ENCODE data around the gene HLA-DOB. TPM values are rescaled to one million over a fixed set of nuclear protein-coding genes. Genes with fewer than 3 reads are reported as not detected.
A peak's percentile ranks its signal among the peaks of the same experiment; 100 is the strongest.

HLA-DOB gene
- total and polyA plus RNA-seq, 2 experiments from 2014 or later = not detected

- Histone ChIP-seq H3K27me3 (replicated peaks; ENCODE audit: insufficient read depth) (peaks cover 28% of the 10 kb centered on the region), H3K9me3 (ENCODE audit: low read depth) (no peaks in the 10 kb centered on the region), H3K36me3 (ENCODE audit: low read depth) (no peaks in the 10 kb centered on the region), H2AFZ (no peak overlapping the region), H3K27ac (no peak overlapping the region), H3K79me2 (ENCODE audit: insufficient read depth) (no peaks in the 10 kb centered on the region), H3F3A (ENCODE audit: insufficient read depth) (no peaks in the 10 kb centered on the region), H3K9ac (no peak overlapping the region), H3K4me1 (ENCODE audit: insufficient read depth) (no peaks in the 10 kb centered on the region), H3K9me2 (ENCODE audit: insufficient read depth) (no peaks in the 10 kb centered on the region), H4K20me1 (ENCODE audit: insufficient read depth) (no peaks in the 10 kb centered on the region), H3K4me3 (no peak overlapping the region), H3K4me2 (ENCODE audit: unreplicated experiment) (no peak overlapping the region)
- TF ChIP-seq EZH2 (IDR thresholded peaks at IDR 0.05; ENCODE audit: insufficient read depth, poor library complexity, severe bottlenecking) (no peak), EZH2phosphoT487 (IDR thresholded peaks at IDR 0.05; ENCODE audit: insufficient read depth, low read depth) (no peak)
- 39 to 43% methylated on average over 2 of the region's 2 CpGs for WGBS, 2 experiments (ENCODE audit: low coverage in 1 of 2, low lambda C conversion rate in 2 of 2, missing lambda C conversion rate in 2 of 2)
- in situ Hi-C loops (cut with MboI) = no loop called here
- no peak for DNase-seq
Measured at GRCh38 chr6:32803416-32803815, 13.4 kb downstream of the HLA-DOB start.

- H3K36me3 ChIP-seq (ENCODE audit: low read depth) = no peaks in the 10 kb centered on the region
- H3K9ac ChIP-seq = no peak overlapping the region
- H3K4me1 ChIP-seq (ENCODE audit: insufficient read depth) = no peaks in the 10 kb centered on the region
- no peak overlapping the region for H3K4me2 ChIP-seq (ENCODE audit: unreplicated experiment)
- no peaks in the 10 kb centered on the region for H3K9me3 ChIP-seq (ENCODE audit: low read depth)
- no peak overlapping the region for H2AFZ ChIP-seq
- WGBS, 2 experiments (ENCODE audit: low coverage in 1 of 2, low lambda C conversion rate in 2 of 2, missing lambda C conversion rate in 2 of 2) = 60 to 66% methylated on average over 3 of the region's 3 CpGs
- in situ Hi-C loops (cut with MboI) = no loop called here
- H4K20me1 ChIP-seq (ENCODE audit: insufficient read depth) = no peaks in the 10 kb centered on the region
- no peaks in the 10 kb centered on the region for H3F3A ChIP-seq (ENCODE audit: insufficient read depth)
- no peak for DNase-seq
- no peaks in the 10 kb centered on the region for H3K9me2 ChIP-seq (ENCODE audit: insufficient read depth)
- H3K79me2 ChIP-seq (ENCODE audit: insufficient read depth) = no peaks in the 10 kb centered on the region
- no peak overlapping the region for H3K4me3 ChIP-seq
- no peak overlapping the region for H3K27ac ChIP-seq
- TF ChIP-seq EZH2 (IDR thresholded peaks at IDR 0.05; ENCODE audit: insufficient read depth, poor library complexity, severe bottlenecking) (no peak), EZH2phosphoT487 (IDR thresholded peaks at IDR 0.05; ENCODE audit: insufficient read depth, low read depth) (no peak)
- H3K27me3 ChIP-seq (replicated peaks; ENCODE audit: insufficient read depth) = peaks cover 31% of the 10 kb centered on the region
Measured at GRCh38 chr6:32799740-32800139, 17.1 kb downstream of the HLA-DOB start.

DNA sequence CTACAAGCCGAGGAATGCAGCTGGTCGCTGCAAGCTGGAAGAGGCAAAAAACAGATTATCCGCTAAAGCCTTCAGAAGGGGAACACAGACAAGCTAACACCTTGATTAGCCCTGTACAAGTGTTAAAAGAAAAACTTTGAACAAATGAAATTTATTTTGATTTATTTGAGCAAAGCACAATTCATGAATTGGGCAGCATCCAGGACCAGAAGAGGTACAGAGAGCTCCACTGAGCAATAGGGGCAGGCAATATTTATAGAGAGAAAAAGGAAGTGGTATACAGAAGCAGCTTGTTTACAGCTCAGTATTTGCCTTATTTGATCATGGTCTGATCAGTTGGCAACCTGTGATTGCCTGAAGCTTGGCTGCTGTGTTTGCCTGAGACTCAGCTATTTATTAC is 17.6 kb downstream of the HLA-DOB start:
- Histone ChIP-seq H3K27ac (no peak overlapping the region), H3K4me3 (no peak overlapping the region), H3K4me1 (ENCODE audit: insufficient read depth) (no peaks in the 10 kb centered on the region), H3K27me3 (replicated peaks; ENCODE audit: insufficient read depth) (peaks cover 32% of the 10 kb centered on the region), H3K9ac (no peak overlapping the region), H3K9me2 (ENCODE audit: insufficient read depth) (no peaks in the 10 kb centered on the region), H3K9me3 (ENCODE audit: low read depth) (no peaks in the 10 kb centered on the region), H3K36me3 (ENCODE audit: low read depth) (no peaks in the 10 kb centered on the region), H3K79me2 (ENCODE audit: insufficient read depth) (no peaks in the 10 kb centered on the region), H3K4me2 (ENCODE audit: unreplicated experiment) (no peak overlapping the region), H3F3A (ENCODE audit: insufficient read depth) (no peaks in the 10 kb centered on the region), H2AFZ (no peak overlapping the region), H4K20me1 (ENCODE audit: insufficient read depth) (no peaks in the 10 kb centered on the region)
- WGBS, 2 experiments (ENCODE audit: low coverage in 1 of 2, low lambda C conversion rate in 2 of 2, missing lambda C conversion rate in 2 of 2) = 73 to 75% methylated on average over 3 of the region's 3 CpGs
- DNase-seq = no peak
- in situ Hi-C loops (cut with MboI) = no loop called here
- TF ChIP-seq EZH2 (IDR thresholded peaks at IDR 0.05; ENCODE audit: insufficient read depth, poor library complexity, severe bottlenecking) (no peak), EZH2phosphoT487 (IDR thresholded peaks at IDR 0.05; ENCODE audit: insufficient read depth, low read depth) (no peak)

DNA sequence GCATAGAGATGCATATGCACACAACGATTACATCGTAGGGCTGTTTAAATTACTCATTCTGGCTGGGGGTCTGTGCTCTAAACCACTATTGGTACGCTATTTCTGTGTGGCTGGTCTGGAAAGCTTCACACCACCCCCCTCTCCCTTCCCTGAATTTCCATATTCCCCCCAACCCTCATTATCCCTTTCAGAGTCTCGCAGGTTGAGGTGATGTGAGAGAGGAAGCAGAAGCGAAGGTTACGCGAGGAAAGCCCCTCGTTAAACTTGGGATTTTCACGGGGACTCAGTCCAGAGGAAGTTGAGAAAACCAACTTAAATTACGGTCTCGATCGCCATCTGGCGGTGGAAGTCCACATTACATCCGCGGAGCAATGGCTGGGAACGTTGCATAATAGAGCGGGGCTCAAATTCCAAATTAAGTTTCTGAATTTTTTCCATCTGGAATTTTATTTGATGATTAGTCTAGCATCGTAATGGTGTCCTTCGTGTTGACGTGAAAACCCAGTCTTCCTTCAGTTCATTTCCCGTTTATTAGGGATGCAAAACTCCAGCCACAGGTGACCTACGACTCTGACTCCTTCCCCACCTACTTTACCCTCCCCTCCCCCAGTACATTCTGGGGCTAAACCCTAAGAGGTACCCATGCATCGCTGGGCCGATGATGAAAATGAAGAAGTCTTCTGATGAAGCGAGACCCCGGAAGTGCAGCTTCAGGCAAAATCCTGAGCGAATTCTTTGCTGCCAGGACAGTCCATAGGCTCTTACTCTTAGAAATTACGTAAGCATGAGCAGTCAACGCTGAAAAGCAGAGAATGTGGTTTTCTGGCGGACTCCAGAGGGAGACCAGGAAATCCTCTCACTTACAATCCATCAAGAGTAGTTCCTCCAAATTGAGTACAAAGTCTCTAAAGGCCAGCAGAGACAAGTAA is 19.7 kb downstream of the HLA-DOB start:
- H3K4me3 ChIP-seq = peak overlapping the region; percentile 67
- no peaks in the 10 kb centered on the region for H3K79me2 ChIP-seq (ENCODE audit: insufficient read depth)
- H4K20me1 ChIP-seq (ENCODE audit: insufficient read depth) = no peaks in the 10 kb centered on the region
- peaks cover 41% of the 10 kb centered on the region for H3K27me3 ChIP-seq (replicated peaks; ENCODE audit: insufficient read depth)
- H2AFZ ChIP-seq = peak overlapping the region; percentile 92
- H3K4me1 ChIP-seq (ENCODE audit: insufficient read depth) = no peaks in the 10 kb centered on the region
- H3K27ac ChIP-seq = no peak overlapping the region
- peak overlapping the region; percentile 93 for H3K4me2 ChIP-seq (ENCODE audit: unreplicated experiment)
- no peaks in the 10 kb centered on the region for H3K9me2 ChIP-seq (ENCODE audit: insufficient read depth)
- TF ChIP-seq EZH2 (IDR thresholded peaks at IDR 0.05; ENCODE audit: insufficient read depth, poor library complexity, severe bottlenecking) (no peak), EZH2phosphoT487 (IDR thresholded peaks at IDR 0.05; ENCODE audit: insufficient read depth, low read depth) (no peak)
- H3K36me3 ChIP-seq (ENCODE audit: low read depth) = no peaks in the 10 kb centered on the region
- in situ Hi-C loops (cut with MboI) = no loop called here
- 4 to 5% methylated on average over 30 of the region's 30 CpGs for WGBS, 2 experiments (ENCODE audit: low coverage in 1 of 2, low lambda C conversion rate in 2 of 2, missing lambda C conversion rate in 2 of 2)
- peak; percentile 74 for DNase-seq
- no peaks in the 10 kb centered on the region for H3K9me3 ChIP-seq (ENCODE audit: low read depth)
- H3K9ac ChIP-seq = peak overlapping the region; percentile 38; the same call in 1 of the 2 replicates
- H3F3A ChIP-seq (ENCODE audit: insufficient read depth) = no peaks in the 10 kb centered on the region
